ENCODE measurements around the gene RAD9A.
A peak's percentile ranks its signal among the peaks of the same experiment; 100 is the strongest.

Gene RAD9A

DNA sequence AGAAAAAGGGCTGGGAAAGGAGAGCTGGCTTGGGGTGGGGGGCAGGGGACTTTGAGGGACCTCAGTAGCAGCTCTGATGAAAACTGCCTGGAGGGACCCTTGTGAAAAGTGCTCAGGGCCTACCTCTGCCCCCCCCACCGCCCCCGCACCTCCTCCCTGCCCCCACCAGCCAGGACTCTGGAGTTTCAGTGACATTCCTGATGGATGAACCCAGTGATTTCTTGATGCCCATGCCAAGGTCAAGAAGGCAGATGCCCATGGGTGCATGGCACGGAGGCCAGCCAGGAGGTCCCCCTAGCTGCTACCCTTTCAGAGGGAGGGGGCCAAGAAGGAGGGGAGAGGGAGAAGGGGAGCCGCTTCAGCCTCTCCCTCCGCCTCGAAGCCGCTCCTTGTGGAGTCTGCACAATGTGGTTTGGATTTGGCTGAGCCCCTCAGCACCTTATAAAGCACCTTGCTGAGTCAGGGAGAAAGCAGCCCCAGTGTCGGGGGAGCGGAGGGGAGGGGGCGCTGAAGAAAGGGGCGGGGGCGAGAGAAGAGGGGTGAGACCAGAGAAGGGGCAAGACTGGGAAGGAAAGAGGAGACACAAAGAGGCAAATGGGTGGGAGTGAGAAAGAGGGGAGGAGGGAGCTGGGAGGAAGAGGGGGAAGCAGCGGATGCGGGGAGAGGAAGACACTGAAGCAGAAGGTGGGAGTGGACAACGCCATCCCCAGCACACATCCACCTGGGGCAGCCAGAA lies 16.3 kb upstream of the RAD9A start:
- DNase-seq: no peak

DNA sequence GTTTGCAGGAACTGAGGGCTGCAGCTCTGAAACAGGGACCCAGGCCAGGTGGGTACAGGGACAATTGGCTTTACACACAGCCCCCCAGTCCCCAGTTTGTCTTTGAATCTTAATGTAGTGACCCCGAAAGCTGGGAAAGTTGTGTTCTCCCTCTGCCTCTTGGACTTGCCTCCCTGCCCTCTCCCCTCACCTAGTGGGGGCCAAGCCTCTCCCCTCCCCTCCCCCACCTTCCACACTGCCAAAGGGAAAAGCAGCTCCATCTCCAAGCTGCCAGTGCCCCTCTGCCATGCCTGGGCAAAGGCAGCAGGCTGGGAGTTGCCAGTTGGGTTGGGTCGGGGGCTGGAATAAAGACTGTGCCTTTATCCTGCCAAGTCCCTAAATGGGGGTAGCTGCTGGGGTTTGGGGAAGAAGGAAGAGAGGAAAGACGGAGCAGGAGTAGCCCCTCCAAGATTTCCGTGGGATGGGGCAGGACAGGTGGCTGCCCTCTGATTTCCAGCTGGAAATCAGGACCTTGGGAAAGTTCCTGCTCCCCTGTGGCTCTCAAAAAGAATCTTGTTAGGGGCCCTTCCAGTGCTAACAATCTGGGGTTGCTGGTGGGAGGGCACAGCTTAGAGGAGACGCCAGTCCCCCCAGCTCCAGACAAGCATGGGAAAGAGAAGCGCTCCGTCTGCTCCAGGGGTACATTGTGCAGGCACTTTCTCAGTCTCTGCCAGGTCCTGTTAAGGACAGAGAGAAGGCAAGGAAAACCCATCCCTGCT lies 15.5 kb upstream of the RAD9A start:
- DNase-seq: no peak

DNA sequence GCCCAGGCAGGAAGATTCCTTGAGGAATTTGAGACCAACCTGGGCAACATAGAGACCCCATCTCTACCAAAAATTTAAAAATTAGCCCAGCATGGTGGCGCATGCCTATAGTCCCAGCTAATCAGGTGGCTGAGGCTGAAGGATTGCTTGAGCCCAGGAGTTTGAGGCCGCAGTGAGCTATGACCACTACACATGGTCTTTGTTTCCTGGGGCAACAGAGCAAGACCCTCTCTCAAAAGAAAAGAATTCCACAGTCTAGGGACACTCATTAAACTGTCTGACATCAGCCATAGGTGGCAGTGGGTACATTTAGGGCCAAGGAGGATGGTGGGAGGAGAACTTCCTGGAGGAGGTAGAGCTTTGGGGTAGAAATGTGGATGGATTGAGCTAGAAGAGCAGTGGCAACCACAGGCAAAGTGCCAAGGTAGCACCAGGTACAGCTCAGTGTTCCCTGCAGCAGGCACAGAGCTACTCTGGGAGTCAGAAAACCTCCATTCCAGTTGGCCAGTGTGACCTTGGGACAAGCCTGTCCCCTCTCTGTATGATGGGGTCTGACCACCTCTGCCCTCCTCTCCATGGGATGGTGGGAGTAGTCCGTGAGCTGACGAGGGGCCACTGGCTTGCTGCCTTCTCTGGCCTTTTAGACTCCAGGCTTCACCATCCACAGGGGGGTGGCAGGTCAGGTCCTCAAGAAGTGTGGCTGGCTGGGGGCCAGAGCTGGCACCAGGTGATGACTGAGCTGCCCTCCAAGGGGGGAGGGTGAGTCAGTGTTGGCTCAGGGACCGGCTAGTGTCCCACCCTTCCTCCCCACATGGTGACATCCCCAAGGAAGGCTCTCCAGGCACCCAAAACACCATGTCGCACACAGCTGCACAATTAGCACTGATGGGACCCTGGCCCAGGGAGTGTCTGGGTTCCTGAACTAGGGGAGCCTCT lies 14.6 kb upstream of the RAD9A start:
- no peak for DNase-seq

DNA sequence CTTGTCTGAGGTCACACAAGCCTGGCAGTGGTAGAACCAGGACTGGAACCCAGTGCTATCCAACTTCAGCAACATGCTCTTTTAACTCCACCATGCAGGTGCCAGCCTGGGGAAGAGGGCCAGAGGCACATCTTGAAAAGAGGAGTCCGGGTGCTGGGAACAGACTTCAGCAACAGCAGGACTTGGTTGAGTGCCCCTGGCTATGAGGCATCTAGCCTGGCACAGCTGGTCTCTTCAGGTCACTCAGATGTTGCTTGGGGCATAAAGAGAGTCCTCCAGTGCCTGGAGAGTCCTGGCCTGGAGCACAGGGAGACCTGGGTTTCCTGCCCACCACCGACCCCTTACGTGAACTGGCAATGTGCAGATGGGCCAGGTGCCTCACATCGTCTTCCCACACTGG lies 13.2 kb upstream of the RAD9A start:
- DNase-seq: no peak

DNA sequence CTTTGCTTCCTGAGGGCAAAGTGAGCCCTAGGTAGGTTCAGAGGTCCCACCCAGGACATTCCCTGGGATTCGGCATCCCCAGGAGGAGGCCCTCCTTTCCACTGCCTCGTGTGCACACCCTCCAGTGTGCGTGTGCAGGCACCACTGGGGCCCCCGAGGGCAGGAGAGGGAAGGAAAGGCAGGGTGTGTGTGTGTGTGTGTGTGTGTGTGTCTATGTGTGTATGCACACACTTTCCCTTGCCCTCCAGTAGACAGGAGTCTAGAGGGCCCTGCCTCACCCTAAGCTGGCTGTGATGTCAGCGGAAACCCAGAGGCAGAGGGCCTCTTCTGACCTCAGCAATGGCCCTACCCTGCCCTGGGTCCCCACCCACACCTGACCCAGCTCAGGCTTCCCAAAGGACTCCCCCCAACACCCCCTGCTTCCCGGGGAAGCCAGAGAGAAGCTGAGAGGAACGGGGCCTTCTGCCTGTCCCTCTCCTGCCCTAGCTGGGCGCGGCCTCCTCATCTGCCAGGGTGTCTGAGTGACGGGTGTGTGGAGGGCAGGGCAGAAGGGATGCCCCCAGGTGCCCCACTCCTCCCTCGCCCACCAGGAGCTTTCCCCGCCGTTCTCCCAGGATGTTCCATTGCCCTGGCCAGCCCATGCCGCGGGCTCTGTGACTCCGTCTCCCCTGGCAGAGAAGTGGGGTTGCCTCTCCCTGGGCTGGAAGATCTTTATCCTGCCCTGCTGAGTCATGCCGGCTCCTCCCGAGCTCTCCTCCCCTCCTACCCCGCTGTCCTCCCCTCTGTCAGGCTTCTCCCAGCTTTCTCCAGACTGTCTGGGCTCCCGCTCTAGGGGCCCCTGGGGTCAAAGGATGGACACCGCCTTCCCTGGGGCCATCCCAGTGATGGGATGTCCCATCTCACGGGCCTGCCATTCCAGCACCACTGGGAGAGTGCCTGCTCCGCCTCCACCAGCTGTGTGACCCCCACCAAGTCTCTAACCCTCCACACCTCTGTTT lies 12.4 kb upstream of the RAD9A start:
- no peak for DNase-seq

DNA sequence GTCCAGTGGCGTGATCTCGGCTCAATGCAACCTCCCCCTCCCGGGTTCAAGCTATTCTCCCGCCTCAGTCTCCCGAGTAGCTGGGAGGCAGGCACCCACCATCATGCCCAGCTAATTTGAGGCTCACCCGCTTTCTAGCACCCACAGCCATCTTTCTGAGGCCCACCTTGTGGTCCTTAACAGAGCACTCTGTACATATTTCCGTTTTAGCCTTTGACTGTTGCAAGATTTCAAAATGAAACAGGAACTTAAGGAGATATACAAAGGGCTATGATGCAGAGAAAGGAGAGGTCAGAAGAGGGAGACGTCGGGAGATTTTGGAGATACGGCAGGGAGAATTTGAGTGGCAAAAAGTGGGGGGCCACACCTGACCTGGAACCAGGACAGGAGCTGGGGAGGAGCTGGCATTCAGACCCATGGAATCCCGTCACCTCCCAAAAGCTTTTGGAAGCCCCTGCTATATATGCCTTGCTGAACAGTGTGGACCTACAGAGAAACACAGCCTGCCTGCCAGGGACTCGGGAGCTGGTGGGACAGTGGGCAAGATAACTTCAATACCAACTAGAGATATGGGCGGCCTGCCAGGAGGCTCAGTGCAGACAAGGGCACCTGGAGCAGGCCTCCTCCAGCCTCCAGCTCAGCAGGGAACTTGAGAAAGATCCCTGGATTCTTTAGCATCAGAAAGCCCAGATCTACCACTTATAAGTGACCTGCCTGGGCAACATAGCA lies 10.4 kb upstream of the RAD9A start:
- DNase-seq: no peak

DNA sequence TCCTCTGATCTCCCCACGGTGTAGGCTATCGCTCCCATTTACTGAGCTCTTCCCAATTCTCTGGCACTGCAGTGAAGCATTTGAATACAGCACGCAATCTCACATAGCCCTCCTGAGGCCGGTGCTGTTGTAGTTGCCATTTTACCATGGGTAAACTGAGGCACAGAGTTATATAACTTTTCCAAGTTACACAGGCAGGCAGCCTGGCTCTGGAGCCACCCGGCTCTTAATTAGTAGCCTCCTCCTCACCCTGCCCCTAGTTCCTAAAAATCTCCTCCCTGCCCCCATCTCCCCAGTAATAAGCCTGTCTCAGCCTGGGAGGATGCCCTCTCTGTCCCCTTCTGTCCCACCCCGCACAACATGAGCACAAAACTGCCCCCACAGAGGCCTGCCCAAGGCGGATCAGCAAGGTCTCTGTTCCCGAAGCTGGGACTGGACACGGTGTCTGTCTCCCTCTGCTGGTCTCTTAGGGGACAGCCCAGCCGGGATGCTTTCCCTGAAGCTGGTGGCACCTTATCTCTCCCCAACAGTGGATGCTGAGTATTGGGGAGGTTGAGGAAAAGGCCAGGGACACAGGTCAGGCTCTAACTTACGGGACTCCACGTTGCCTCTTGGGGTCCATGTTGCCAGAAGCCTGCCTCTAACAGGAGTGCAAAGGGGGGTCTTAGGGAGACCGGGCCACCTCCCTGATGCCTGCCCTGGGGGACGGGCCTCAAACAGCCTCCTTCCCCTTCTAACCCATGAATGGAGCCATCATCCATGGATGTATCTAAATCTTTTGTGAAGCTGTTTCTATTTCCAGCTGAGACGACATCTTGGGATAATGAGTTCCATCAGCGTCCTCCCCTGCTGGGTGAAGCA lies 9.3 kb upstream of the RAD9A start:
- DNase-seq: peak; percentile 80

DNA sequence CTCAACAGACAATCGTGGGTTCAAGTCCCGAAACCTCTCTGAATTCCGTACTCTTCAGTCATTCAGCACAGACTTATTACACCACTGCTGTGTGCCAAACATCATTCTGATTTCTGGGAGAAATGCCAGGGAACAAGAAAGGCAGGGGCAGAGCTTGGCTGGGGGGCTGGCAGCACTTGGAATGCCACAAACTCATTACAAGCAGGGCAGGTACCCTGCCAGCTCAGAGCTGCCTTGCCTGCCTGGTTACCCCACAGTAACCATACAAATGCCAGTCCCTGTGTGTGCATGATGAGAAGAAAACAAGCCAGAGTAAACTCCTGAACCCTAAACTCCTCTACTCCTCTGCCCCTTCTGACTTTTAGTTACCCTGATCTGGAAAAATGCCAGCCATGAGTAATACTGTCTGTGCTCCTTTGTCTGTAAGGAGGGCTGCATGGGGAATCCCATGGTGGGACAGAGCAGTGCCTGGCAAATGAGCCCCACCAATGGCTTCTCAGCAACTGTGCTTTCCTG lies 6.9 kb upstream of the RAD9A start:
- no peak for DNase-seq

DNA sequence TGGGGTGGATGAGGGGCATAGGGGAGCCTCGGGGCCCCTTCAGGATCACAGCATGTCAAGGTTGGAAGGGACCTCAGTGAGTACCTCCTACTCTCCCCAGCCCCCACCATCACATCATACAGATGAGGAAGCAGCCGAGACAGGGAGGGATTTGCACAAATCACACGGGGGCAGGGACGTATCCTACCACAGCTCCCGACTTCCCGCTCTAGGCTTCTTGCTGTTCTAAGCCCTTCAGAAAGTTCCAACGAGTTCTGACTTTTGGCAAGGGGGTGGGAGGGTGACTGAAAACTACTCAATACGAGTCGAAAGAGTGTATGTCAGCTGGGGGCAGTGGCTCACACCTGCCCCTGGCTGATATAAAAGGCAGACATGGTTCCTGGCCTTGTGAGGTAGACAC lies 4.7 kb upstream of the RAD9A start:
- no peak for DNase-seq

DNA sequence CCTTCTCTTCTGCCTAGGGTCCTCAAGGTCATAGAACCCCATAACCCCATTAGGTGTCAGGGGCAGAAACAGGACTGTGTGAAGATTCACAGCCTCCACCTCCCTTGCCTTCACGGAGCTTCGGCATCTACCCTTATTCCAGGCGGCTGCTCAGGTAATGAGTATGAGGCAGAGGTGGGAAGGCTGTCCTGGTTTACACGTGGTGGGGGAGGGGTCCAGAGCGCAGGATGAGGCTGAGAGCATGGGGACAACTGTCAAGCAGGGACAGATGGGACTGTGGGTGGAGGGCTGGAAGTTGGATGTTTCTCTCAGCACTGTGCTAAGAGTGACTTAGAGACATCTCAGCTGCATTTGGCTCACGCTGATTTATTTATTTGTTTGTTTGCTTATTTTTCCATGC lies 4.3 kb upstream of the RAD9A start:
- DNase-seq: no peak

DNA sequence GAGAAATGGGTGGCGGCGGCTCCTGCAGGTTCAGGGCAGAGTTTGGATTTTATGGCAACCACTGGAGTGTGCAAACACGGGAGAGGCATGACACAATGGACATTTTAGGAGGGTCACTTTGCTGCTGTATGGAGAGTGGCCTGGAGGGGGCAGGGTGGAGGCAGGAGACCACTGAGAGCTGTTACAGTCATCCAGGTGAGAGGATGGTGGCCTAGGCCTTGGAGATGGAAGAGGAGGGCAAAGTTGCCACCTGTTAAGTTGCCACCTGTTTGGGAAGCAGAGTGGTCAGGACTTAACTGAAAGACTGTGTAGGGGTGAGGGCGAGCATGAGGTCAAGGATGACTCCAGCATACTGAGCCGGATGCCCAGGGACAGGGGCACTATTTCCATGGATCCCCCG lies 2.3 kb upstream of the RAD9A start:
- peak; percentile 62 for DNase-seq

DNA sequence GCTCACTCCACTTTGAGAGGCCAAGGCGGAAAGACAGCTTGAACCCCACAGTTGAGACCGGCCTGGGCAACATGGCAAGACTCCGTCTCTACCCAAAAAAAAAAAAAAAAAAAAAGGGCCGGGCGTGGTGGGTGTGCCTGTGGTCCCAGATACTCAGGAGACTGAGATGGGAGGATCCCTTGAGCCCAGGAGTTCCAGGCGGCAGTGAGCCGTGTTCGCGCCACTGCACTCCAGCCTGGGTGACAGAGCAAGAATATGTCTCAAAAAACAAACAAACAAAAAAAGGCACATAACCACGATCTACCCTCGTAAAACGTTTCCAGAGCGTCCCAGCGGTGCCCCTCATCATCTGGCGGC lies 861 bp upstream of the RAD9A start:
- no peak for DNase-seq

DNA sequence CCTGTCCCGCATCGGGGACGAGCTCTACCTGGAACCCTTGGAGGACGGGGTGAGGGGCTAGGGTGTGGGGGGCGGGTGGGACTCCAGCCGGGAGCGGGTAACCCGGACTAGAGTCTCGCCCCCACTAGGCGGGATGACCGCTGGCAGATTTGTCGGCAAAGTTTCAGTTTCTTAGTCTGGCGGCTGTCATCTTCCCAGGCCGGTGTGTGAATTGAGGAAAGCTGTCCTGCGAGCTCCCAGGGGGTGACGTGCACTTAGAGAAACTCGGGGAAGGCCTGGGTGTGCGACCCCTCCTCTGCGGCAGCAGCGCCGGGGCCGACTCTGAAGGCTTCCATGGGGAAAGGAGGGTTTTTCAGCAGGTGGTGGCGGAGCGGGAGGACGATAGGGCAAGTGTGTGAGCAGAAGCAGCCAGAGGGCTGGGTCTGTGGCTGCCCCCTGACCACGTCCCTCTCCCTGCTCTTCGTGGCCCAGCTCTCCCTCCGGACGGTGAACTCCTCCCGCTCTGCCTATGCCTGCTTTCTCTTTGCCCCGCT lies 463 bp downstream of the RAD9A start:
- DNase-seq: peak; percentile 51

DNA sequence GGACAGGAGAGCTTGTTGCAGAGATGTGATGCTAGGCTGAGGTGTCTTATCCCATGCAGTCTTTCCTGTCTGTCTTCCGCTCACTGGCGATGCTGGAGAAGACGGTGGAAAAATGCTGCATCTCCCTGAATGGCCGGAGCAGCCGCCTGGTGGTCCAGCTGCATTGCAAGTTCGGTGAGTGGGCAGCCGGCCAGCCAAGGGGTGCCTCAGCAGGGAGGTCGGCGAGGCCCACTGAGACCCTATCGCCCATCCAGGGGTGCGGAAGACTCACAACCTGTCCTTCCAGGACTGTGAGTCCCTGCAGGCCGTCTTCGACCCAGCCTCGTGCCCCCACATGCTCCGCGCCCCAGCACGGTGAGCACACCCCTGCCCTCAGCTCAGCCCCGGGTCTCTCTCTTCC lies 1.7 kb downstream of the RAD9A start:
- no peak for DNase-seq

DNA sequence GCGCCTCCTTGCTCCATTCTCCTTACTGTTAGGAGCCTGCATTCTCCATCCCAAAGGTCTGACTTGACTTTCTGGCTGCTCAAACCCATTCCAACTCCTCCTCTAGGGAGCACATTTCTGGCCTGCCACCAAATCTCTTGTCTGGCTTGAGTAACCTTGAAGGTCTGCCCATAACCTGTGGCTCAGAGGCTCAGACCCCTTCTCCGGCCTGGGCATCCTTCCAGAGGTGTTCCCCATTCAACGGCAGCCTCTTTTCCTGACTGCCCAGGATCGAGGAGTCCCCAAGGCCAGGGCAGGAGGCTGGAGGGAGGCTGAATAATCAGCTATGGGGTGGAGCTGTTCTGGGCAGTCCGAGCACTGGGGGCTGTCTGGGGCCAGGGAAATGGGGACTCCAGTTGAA lies 2.2 kb downstream of the RAD9A start:
- no peak for DNase-seq

DNA sequence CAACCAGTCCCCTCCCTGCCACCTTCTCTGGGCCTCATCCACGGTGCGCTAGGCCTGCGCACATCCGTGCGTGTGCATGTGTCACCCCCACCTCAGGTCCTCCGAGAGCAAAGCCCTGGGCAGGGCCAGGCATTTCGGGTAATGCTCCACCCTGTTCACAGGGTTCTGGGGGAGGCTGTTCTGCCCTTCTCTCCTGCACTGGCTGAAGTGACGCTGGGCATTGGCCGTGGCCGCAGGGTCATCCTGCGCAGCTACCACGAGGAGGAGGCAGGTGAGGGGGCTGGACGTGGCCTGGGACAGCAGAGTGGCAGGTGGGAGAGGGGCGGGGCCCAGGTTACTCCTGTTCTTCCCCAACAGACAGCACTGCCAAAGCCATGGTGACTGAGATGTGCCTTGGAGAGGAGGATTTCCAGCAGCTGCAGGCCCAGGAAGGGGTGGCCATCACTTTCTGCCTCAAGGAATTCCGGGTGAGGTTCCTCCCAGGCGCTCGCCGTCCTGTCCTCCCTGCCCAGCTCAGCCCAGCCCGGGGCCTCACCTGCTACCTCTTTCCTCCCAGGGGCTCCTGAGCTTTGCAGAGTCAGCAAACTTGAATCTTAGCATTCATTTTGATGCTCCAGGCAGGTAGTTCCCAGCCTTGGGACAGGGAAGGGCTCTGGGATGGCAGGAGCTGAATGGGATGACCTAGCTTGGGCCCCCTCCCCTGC lies 3.9 kb downstream of the RAD9A start:
- no peak for DNase-seq

DNA sequence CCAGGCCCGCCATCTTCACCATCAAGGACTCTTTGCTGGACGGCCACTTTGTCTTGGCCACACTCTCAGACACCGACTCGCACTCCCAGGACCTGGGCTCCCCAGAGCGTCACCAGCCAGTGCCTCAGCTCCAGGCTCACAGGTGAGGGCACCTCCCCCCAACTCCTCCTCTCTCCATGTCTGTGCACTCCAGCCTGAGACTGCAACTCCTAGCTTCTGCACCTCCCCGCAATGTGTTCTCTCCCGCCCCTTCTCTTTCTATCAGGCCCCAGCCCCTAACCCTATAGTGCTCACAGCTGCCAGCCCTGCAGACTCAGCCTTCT lies 4.4 kb downstream of the RAD9A start:
- DNase-seq: no peak

DNA sequence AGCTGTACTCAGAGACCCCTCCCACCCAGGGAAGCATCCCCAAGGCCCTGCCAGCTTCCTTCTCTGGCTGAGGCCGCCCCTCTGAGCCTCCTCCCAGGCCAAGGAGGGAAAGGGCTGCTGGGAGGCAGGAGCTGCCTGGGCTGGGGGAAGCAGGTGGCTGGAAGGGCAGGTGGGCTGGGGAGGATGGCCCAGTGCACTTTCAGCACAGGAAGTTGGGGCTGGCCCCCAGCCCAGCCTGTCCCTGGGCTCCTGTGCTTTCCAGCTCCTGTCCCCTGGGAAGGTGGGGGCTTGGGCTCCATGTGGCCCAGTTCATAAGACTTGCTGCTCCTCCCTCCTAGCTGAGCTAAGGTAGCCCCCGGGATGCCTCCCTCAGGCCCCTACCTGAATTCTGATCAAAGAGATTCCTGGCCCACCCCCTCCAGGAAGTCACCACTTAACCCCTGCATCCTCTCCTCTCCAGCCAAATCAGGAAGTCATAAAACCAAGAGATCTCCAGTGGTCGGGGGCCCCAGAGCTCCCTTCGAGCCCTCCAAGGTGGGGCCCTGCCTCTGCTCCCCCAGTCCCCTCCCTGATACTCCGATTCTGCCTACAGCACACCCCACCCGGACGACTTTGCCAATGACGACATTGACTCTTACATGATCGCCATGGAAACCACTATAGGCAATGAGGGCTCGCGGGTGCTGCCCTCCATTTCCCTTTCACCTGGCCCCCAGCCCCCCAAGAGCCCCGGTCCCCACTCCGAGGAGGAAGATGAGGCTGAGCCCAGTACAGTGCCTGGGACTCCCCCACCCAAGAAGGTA lies 5.0 kb downstream of the RAD9A start:
- no peak for DNase-seq

DNA sequence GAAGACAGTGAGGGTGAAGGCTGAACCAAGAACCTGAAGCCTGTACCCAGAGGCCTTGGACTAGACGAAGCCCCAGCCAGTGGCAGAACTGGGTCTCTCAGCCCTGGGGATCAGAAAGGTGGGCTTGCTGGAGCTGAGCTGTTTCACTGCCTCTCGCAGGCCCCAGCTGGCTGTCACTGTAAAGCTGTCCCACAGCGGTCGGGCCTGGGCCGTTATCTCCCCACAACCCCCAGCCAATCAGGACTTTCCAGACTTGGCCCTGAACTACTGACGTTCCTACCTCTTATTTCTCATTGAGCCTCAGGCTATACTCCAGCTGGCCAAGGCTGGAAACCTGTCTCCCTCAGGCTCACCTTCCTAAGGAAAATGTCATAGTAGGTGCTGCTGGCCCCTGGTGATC lies 5.8 kb downstream of the RAD9A start:
- DNase-seq: no peak

Data from NCI-H146 (cell line).